KMS-11 (cell line): ENCODE results near the gene OR56B4.
"Not testable (repeated sequence)": the region's sequence is repeated elsewhere in the genome, so short reads cannot be mapped to it uniquely, and the experiment has no call there.

Experiments used
- H2AFZ ChIP-seq: fragments of 200-600 bp; sonication (generic); 2 replicates; pipeline ENCODE4 v1.6.1; 2016; ENCODE audit warnings: antibody characterized with exemption, mixed run types, low read depth
- H3K27ac ChIP-seq: fragments of 200-600 bp; sonication (generic); 2 replicates; pipeline ENCODE4 v1.6.1; 2016; ENCODE audit warnings: mild to moderate bottlenecking, mixed run types
- H3K27me3 ChIP-seq: fragments of 200-600 bp; sonication (generic); 2 replicates; pipeline ENCODE4 v1.6.1; 2017; ENCODE audit warnings: mild to moderate bottlenecking, low read depth, mixed run types, moderate library complexity; ENCODE audit not compliant: insufficient read depth
- H3K36me3 ChIP-seq: fragments of 200-600 bp; sonication (generic); 2 replicates; pipeline ENCODE4 v1.6.1; 2017; ENCODE audit warnings: mild to moderate bottlenecking, mixed run types; ENCODE audit not compliant: insufficient read depth
- H3K4me1 ChIP-seq: fragments of 200-600 bp; sonication (generic); 2 replicates; pipeline ENCODE4 v1.6.1; 2016; ENCODE audit warnings: mild to moderate bottlenecking, low read depth, mixed run types; ENCODE audit not compliant: poor library complexity, severe bottlenecking
- H3K4me2 ChIP-seq: fragments of 200-600 bp; sonication (generic); 2 replicates; pipeline ENCODE4 v1.7.0; 2016; ENCODE audit warnings: mild to moderate bottlenecking, mixed run types
- H3K4me3 ChIP-seq: fragments of 200-600 bp; sonication (generic); IDR thresholded peaks from 2 replicates; pipeline ENCODE4 v1.6.1; 2017; ENCODE audit warnings: low read depth, low read length, mixed read lengths; ENCODE audit not compliant: insufficient read depth
- H3K79me2 ChIP-seq: fragments of 200-600 bp; sonication (generic); 2 replicates; pipeline ENCODE4 v1.6.1; 2016; ENCODE audit warnings: low read depth, mixed run types; ENCODE audit not compliant: insufficient read depth
- H3K9ac ChIP-seq: fragments of 200-600 bp; sonication (generic); 2 replicates; pipeline ENCODE4 v1.6.1; 2016; ENCODE audit warnings: mild to moderate bottlenecking, mixed run types
- H4K20me1 ChIP-seq: fragments of 200-600 bp; sonication (generic); 2 replicates; pipeline ENCODE4 v1.6.1; 2016; ENCODE audit warnings: mild to moderate bottlenecking, mixed run types; ENCODE audit not compliant: insufficient read depth
- TF ChIP-seq, protein P1 (sequence below): fragments of 200-600 bp; sonication (generic); conservative IDR thresholded peaks from 2 replicates; pipeline ENCODE4 v1.6.1; 2017; ENCODE audit warnings: low read depth, mild to moderate bottlenecking, antibody characterized with exemption, low read length, moderate library complexity, mixed read lengths

Gene OR56B4

DNA sequence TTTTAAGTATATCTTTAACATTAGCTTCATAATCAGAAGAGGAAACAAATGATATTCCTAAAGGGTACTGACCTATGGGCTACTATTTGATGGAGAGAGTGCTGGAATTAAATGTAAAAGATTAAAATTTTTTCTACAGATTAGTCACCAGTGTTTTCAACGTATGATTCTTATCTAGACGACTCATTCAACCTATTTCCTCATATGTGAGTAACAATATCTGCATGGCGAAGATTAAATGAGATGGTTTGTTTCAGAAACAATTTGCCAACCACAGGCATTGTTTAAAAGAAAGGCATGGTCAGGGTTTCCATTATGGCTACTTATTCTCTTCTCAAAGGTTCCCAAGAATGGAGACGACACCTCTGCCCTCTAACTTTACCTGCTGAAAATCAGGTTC lies 20.4 kb downstream of the OR56B4 start:
- Histone ChIP-seq H3K36me3 (no peaks in the 10 kb centered on the region), H3K4me3 (no peak overlapping the region), H3K79me2 (no peaks in the 10 kb centered on the region), H3K27me3 (no peaks in the 10 kb centered on the region), H4K20me1 (no peaks in the 10 kb centered on the region), H3K9ac (no peak overlapping the region), H3K4me2 (no peak overlapping the region), H3K4me1 (no peaks in the 10 kb centered on the region), H2AFZ (no peak overlapping the region), H3K27ac (no peak overlapping the region)
- TF ChIP-seq, protein P1, sequence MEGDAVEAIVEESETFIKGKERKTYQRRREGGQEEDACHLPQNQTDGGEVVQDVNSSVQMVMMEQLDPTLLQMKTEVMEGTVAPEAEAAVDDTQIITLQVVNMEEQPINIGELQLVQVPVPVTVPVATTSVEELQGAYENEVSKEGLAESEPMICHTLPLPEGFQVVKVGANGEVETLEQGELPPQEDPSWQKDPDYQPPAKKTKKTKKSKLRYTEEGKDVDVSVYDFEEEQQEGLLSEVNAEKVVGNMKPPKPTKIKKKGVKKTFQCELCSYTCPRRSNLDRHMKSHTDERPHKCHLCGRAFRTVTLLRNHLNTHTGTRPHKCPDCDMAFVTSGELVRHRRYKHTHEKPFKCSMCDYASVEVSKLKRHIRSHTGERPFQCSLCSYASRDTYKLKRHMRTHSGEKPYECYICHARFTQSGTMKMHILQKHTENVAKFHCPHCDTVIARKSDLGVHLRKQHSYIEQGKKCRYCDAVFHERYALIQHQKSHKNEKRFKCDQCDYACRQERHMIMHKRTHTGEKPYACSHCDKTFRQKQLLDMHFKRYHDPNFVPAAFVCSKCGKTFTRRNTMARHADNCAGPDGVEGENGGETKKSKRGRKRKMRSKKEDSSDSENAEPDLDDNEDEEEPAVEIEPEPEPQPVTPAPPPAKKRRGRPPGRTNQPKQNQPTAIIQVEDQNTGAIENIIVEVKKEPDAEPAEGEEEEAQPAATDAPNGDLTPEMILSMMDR = no peak

DNA sequence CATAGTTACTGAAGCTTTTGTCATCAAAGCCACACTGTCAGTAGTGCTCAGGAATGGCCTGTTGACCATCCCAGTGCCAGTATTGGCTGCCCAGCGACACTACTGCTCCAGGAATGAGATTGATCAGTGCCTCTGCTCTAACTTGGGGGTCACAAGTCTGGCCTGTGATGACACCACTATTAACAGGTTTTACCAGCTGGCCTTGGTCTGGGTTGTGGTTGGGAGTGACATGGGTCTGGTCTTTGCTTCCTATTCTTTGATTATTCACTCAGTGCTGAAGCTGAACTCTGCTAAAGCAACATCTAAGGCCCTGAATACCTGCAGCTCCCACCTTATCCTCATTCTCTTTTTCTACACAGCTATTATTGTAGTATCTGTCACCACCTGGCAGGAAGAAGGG lies 21.5 kb downstream of the OR56B4 start:
- no peak overlapping the region for H3K9ac ChIP-seq
- TF ChIP-seq, protein P1 = no peak
- H3K36me3 ChIP-seq = no peaks in the 10 kb centered on the region
- no peaks in the 10 kb centered on the region for H3K27me3 ChIP-seq
- no peaks in the 10 kb centered on the region for H3K4me1 ChIP-seq
- H4K20me1 ChIP-seq = no peaks in the 10 kb centered on the region
- no peak overlapping the region for H3K4me2 ChIP-seq
- no peak overlapping the region for H2AFZ ChIP-seq
- no peak overlapping the region for H3K4me3 ChIP-seq
- H3K79me2 ChIP-seq = no peaks in the 10 kb centered on the region
- H3K27ac ChIP-seq = no peak overlapping the region

DNA sequence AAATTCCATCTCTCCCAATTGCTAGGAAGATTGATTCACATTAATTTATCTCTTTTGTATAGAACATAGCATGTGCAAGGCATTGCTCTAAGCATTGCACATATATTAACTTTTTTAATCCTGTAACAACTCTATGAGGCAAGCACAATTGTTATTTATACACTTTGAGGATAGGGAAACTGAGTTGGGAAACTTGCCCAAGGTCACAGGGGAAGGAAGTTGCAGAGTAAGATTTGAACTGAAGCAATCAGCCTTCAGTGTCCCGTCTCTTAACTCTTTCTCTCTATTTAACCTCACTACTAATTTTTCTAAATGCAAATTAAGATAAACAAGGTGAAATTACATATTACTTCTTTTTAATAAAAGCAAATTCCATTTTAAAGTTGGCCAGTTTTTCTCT lies 22.2 kb downstream of the OR56B4 start:
- Histone ChIP-seq H3K27me3 (no peaks in the 10 kb centered on the region), H3K27ac (no peak overlapping the region), H4K20me1 (no peaks in the 10 kb centered on the region), H3K79me2 (no peaks in the 10 kb centered on the region), H3K36me3 (no peaks in the 10 kb centered on the region), H3K9ac (no peak overlapping the region), H3K4me3 (no peak overlapping the region), H3K4me1 (no peaks in the 10 kb centered on the region), H2AFZ (no peak overlapping the region), H3K4me2 (no peak overlapping the region)
- TF ChIP-seq, protein P1 = no peak

DNA sequence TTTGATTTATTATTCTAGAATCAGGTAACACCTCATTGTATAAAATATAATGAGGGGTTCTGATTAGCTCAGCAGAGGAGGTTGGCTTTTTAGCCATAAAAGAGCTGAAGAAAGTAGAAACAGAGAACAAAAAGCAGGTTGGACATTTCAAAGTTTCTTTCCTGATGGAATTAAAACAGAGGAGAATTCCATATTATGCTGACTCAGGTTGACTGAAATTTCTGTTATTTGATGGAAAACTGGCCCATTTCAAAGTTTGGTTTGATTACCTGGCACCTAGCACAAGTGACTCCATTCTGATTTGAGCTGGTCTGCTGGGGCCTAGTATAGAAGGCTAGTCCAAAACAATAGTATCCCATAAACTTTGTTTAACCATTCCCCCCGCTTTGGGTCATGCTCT lies 24.9 kb downstream of the OR56B4 start:
- H3K27me3 ChIP-seq = no peaks in the 10 kb centered on the region
- no peak overlapping the region for H3K4me2 ChIP-seq
- H3K27ac ChIP-seq = no peak overlapping the region
- no peak overlapping the region for H3K9ac ChIP-seq
- H3K4me3 ChIP-seq = no peak overlapping the region
- H3K4me1 ChIP-seq = no peaks in the 10 kb centered on the region
- H3K79me2 ChIP-seq = no peaks in the 10 kb centered on the region
- TF ChIP-seq, protein P1 = no peak
- no peaks in the 10 kb centered on the region for H4K20me1 ChIP-seq
- no peaks in the 10 kb centered on the region for H3K36me3 ChIP-seq
- H2AFZ ChIP-seq = no peak overlapping the region

DNA sequence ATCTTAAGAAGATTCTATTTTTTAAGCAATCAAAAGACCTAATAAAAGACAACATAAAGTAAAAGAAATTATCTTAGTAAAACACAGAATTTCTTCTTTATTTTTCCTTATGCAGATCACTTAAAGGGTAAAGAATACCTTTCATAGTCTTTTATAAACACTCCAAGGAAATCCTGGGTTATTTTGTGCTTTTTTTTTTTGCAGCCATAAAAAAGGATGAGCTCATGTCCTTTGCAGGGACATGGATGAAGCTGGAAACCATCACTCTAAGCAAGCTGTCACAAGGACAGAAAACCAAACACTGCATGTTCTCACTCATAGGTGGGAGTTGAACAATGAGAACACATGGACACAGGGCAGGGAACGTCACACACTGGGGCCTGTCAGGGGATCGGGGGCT lies 28.5 kb downstream of the OR56B4 start:
- H3K27ac ChIP-seq, H2AFZ ChIP-seq, H3K4me1 ChIP-seq, H3K79me2 ChIP-seq, H3K4me3 ChIP-seq, H3K27me3 ChIP-seq, H3K36me3 ChIP-seq, H3K4me2 ChIP-seq, H3K9ac ChIP-seq, H4K20me1 ChIP-seq: not testable (repeated sequence)
